H9 (cell line): ENCODE results near the gene FCMR. TPM values are rescaled to one million over a fixed set of nuclear protein-coding genes. Genes with fewer than 3 reads are reported as not detected.

Experiments
- DNase-seq: peaks from one replicate; pipeline ENCODE4 v3.0.0-alpha.2; 2017
- H2AFZ ChIP-seq: one replicate; pipeline ENCODE4 v1.6.1; 2013; ENCODE audit warnings: mild to moderate bottlenecking, low read length, control low read depth, moderate library complexity
- H2AK5ac ChIP-seq: 2 replicates; pipeline ENCODE4 v1.6.1; 2013; ENCODE audit warnings: low read length, control low read depth, mixed read lengths; ENCODE audit not compliant: insufficient read length
- H2BK120ac ChIP-seq: one replicate; pipeline ENCODE4 v1.6.1; 2013; ENCODE audit warnings: low read depth, mild to moderate bottlenecking, low read length, control low read depth, inconsistent platforms; ENCODE audit not compliant: poor library complexity, severe bottlenecking
- H2BK12ac ChIP-seq: 2 replicates; pipeline ENCODE4 v1.6.1; 2013; ENCODE audit warnings: low read length, control low read depth, mixed read lengths, low read depth; ENCODE audit not compliant: insufficient read length
- H2BK15ac ChIP-seq: 2 replicates; pipeline ENCODE4 v1.6.1; 2013; ENCODE audit warnings: low read depth, low read length, control low read depth
- H2BK20ac ChIP-seq: one replicate; pipeline ENCODE4 v1.6.1; 2013; ENCODE audit warnings: low read depth, mild to moderate bottlenecking, low read length, control low read depth, inconsistent platforms; ENCODE audit not compliant: poor library complexity, severe bottlenecking
- H2BK5ac ChIP-seq: 2 replicates; pipeline ENCODE4 v1.6.1; 2013; ENCODE audit warnings: low read length, control low read depth, mixed read lengths; ENCODE audit not compliant: insufficient read length
- H3K14ac ChIP-seq: 2 replicates; pipeline ENCODE4 v1.6.1; 2013; ENCODE audit warnings: low read length, control low read depth; ENCODE audit not compliant: insufficient read depth
- H3K18ac ChIP-seq: 2 replicates; pipeline ENCODE4 v1.6.1; 2013; ENCODE audit warnings: low read depth, mild to moderate bottlenecking, mixed read lengths, low read length, control low read depth; ENCODE audit not compliant: insufficient read length
- H3K23ac ChIP-seq: 2 replicates; pipeline ENCODE4 v1.6.1; 2013; ENCODE audit warnings: low read length, control low read depth, mixed read lengths, low read depth; ENCODE audit not compliant: insufficient read length
- H3K23me2 ChIP-seq: 2 replicates; pipeline ENCODE4 v1.6.1; 2013; ENCODE audit warnings: low read depth, mild to moderate bottlenecking, mixed read lengths, low read length, control low read depth; ENCODE audit not compliant: insufficient read length, poor library complexity, severe bottlenecking
- H3K27ac ChIP-seq: 2 replicates; pipeline ENCODE4 v1.5.1; 2013; ENCODE audit warnings: low read length, control low read depth, mixed read lengths, low read depth; ENCODE audit not compliant: insufficient read length
- H3K27me3 ChIP-seq: 2 replicates; pipeline ENCODE4 v1.6.1; 2013; ENCODE audit warnings: low read length, control low read depth, inconsistent platforms; ENCODE audit not compliant: insufficient read depth
- H3K4ac ChIP-seq: 2 replicates; pipeline ENCODE4 v1.6.1; 2013; ENCODE audit warnings: low read depth, mild to moderate bottlenecking, control low read depth, inconsistent platforms, low read length, moderate library complexity
- H3K4me1 ChIP-seq: 2 replicates; pipeline ENCODE4 v1.6.1; 2013; ENCODE audit warnings: low read length, control low read depth, inconsistent platforms; ENCODE audit not compliant: insufficient read depth
- H3K4me2 ChIP-seq: 2 replicates; pipeline ENCODE4 v1.6.1; 2013; ENCODE audit warnings: low read length, control low read depth, mixed read lengths; ENCODE audit not compliant: insufficient read length, insufficient read depth
- H3K56ac ChIP-seq: 2 replicates; pipeline ENCODE4 v1.6.1; 2013; ENCODE audit warnings: low read depth, mild to moderate bottlenecking, mixed read lengths, low read length, control low read depth; ENCODE audit not compliant: insufficient read length
- H3K79me1 ChIP-seq: 2 replicates; pipeline ENCODE4 v1.6.1; 2013; ENCODE audit warnings: low read depth, mild to moderate bottlenecking, moderate library complexity, low read length, control low read depth, inconsistent platforms; ENCODE audit not compliant: insufficient read depth, poor library complexity, severe bottlenecking
- H3K79me2 ChIP-seq: 2 replicates; pipeline ENCODE4 v1.6.1; 2013; ENCODE audit warnings: low read length, control low read depth, inconsistent platforms; ENCODE audit not compliant: insufficient read depth
- H3K9ac ChIP-seq: 2 replicates; pipeline ENCODE4 v1.6.1; 2013; ENCODE audit warnings: low read length, control low read depth, mixed read lengths; ENCODE audit not compliant: insufficient read length; ENCODE audit errors: extremely low read depth
- H3K9me3 ChIP-seq: one replicate; pipeline ENCODE4 v1.6.1; 2013; ENCODE audit warnings: low read depth, low read length, inconsistent platforms; ENCODE audit not compliant: control insufficient read depth
- H3T11ph ChIP-seq: one replicate; pipeline ENCODE4 v1.6.1; 2013; ENCODE audit warnings: mild to moderate bottlenecking, low read length, control low read depth, inconsistent platforms
- H4K20me1 ChIP-seq: one replicate; pipeline ENCODE4 v1.6.1; 2013; ENCODE audit not compliant: control insufficient read depth, insufficient read length, insufficient read depth
- H4K5ac ChIP-seq: 2 replicates; pipeline ENCODE4 v1.6.1; 2013; ENCODE audit warnings: low read depth, mild to moderate bottlenecking, mixed read lengths, low read length, control low read depth; ENCODE audit not compliant: insufficient read length
- H4K8ac ChIP-seq: replicated peaks from 2 replicates; pipeline ENCODE4 v1.6.1; 2013; ENCODE audit warnings: low read length, control low read depth, mixed read lengths, low read depth; ENCODE audit not compliant: insufficient read length
- H4K91ac ChIP-seq: 2 replicates; pipeline ENCODE4 v1.6.1; 2013; ENCODE audit warnings: low read depth, mild to moderate bottlenecking, moderate library complexity, mixed read lengths, low read length, control low read depth; ENCODE audit not compliant: insufficient read length
- H3K27ac Mint-ChIP-seq, 3 experiments: 2 replicates in 2 of 3; 3 replicates in 1 of 3; pipeline ENCODE4 v1.8.0; 2020 to 2021; ENCODE audit warnings: mixed read lengths in 3 of 3, mild to moderate bottlenecking in 1 of 3, moderate library complexity in 1 of 3
- H3K27me3 Mint-ChIP-seq: 2 replicates; pipeline ENCODE4 v1.8.0; 2021; ENCODE audit warnings: low read depth, mild to moderate bottlenecking, moderate library complexity, mixed read lengths
- H3K36me3 Mint-ChIP-seq, 3 experiments: 2 replicates in 2 of 3; 3 replicates in 1 of 3; pipeline ENCODE4 v1.8.0; 2020 to 2021; ENCODE audit warnings: low read depth in 3 of 3, mixed read lengths in 3 of 3; ENCODE audit not compliant: insufficient read depth in 1 of 3
- H3K4me1 Mint-ChIP-seq, 2 experiments: 2 replicates each; pipeline ENCODE4 v1.8.0; 2020; ENCODE audit warnings: mixed read lengths in 2 of 2
- H3K4me3 Mint-ChIP-seq, 2 experiments: 2 replicates in 1 of 2; 3 replicates in 1 of 2; pipeline ENCODE4 v1.8.0; 2020 to 2021; ENCODE audit warnings: mild to moderate bottlenecking in 2 of 2, mixed read lengths in 2 of 2, moderate library complexity in 1 of 2
- H3K9me3 Mint-ChIP-seq, 2 experiments: 2 replicates in 1 of 2; 3 replicates in 1 of 2; pipeline ENCODE4 v1.8.0; 2020; ENCODE audit warnings: mild to moderate bottlenecking in 2 of 2, mixed read lengths in 2 of 2, moderate library complexity in 1 of 2
- CTCF ChIP-seq: fragments of 200-600 bp; sonication (generic); conservative IDR thresholded peaks from 3 replicates; pipeline ENCODE4 v1.8.0; 2021; ENCODE audit warnings: antibody characterized with exemption, mild to moderate bottlenecking
- WGBS: extraction: QIAGEN DNeasy Blood & Tissue Kit; methylation state at CpG from one replicate; pipeline ENCODE4 v1.1.7; 2013; ENCODE audit warnings: missing lambda C conversion rate, low lambda C conversion rate, mixed read lengths; ENCODE audit not compliant: insufficient read length; ENCODE audit errors: extremely low coverage; 5-methylcytosine and 5-hydroxymethylcytosine counted together
- total RNA-seq: library from RNA; stranded (reverse); gene quantifications from 2 replicates; pipeline ENCODE4 v1.2.1, GENCODE V29; 2021

The FCMR gene
- total RNA-seq, 1 experiment from 2014 or later = not detected

- Histone ChIP-seq H3K23me2 (no peaks in the 10 kb centered on the region), H4K91ac (no peak overlapping the region), H2BK5ac (no peak overlapping the region), H3K14ac (no peak overlapping the region), H3K79me2 (no peaks in the 10 kb centered on the region), H4K20me1 (no peaks in the 10 kb centered on the region), H3K4ac (no peak overlapping the region), H3K4me1 (no peaks in the 10 kb centered on the region), H2BK20ac (no peak overlapping the region), H3T11ph (no peak overlapping the region), H3K4me2 (no peak overlapping the region), H3K79me1 (no peaks in the 10 kb centered on the region), H4K8ac (no peak overlapping the region), H2AFZ (no peak overlapping the region), H2BK120ac (no peak overlapping the region), H3K23ac (no peak overlapping the region), H3K18ac (no peak overlapping the region), H2BK15ac (no peak overlapping the region), H2BK12ac (no peak overlapping the region), H2AK5ac (no peak overlapping the region), H3K27me3 (no peaks in the 10 kb centered on the region), H4K5ac (no peak overlapping the region), H3K9me3 (peaks cover 5% of the 10 kb centered on the region), H3K9ac (no peak overlapping the region), H3K56ac (no peak overlapping the region), H3K27ac (no peak overlapping the region)
- no peak for DNase-seq
- Mint-ChIP-seq H3K9me3 (peaks cover 31 to 32% of the 10 kb centered on the region in 2 experiments), H3K27ac (no peak overlapping the region), H3K4me3 (no peak overlapping the region), H3K36me3 (peaks cover 0 to 14% (median 4%) of the 10 kb centered on the region in 3 experiments; a peak in 5 of 7 replicates), H3K27me3 (peaks cover 6% of the 10 kb centered on the region), H3K4me1 (no peaks in the 10 kb centered on the region)
- TF ChIP-seq CTCF = no peak
- no CpG with 5 or more reads among the region's 3 CpGs for WGBS
These were observed 45.9 kb downstream of the FCMR start for GRCh38 chr1:206875752-206876377.
